ENCODE measurements around the gene ZNF587.
"Not testable (repeated sequence)": the region's sequence is repeated elsewhere in the genome, so short reads cannot be mapped to it uniquely, and the experiment has no call there.

Gene ZNF587

DNA sequence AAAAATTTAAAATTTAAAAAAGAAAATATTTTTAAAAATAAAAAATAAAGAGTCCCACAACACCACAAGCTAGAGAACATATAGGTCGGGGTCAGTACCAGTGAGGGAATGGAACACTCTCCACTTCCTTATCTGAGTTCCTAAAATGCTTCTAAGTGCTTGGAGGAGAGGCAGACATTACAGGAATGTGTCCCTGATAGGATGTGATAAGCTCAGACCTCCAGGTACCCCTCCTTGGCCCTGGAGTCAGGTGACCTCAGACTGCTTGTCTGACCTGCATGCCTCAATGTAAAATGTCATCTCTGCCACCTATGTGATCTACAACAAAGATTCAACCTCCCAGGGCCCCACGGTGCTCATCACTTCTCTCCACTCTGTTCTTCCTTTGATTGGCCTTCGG lies 36.4 kb downstream of the ZNF587 start:
- H3K4me3 ChIP-seq (ENCODE audit: low read depth, low read length): no peak overlapping the region
- TF ChIP-seq, protein P1, sequence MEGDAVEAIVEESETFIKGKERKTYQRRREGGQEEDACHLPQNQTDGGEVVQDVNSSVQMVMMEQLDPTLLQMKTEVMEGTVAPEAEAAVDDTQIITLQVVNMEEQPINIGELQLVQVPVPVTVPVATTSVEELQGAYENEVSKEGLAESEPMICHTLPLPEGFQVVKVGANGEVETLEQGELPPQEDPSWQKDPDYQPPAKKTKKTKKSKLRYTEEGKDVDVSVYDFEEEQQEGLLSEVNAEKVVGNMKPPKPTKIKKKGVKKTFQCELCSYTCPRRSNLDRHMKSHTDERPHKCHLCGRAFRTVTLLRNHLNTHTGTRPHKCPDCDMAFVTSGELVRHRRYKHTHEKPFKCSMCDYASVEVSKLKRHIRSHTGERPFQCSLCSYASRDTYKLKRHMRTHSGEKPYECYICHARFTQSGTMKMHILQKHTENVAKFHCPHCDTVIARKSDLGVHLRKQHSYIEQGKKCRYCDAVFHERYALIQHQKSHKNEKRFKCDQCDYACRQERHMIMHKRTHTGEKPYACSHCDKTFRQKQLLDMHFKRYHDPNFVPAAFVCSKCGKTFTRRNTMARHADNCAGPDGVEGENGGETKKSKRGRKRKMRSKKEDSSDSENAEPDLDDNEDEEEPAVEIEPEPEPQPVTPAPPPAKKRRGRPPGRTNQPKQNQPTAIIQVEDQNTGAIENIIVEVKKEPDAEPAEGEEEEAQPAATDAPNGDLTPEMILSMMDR (IDR thresholded peaks at IDR 0.05; ENCODE audit: insufficient read depth, low read length, missing control alignments): no peak
- ChIA-PET POLR2A (no interaction called here), CTCF (interaction anchor here (1.2 kb wide), 1 partner anchor 29 kb away, joined by 3 read pairs; no protein-coding TSS in a partner anchor)
- no peak for DNase-seq (ENCODE audit: low read depth, low spot score)

DNA sequence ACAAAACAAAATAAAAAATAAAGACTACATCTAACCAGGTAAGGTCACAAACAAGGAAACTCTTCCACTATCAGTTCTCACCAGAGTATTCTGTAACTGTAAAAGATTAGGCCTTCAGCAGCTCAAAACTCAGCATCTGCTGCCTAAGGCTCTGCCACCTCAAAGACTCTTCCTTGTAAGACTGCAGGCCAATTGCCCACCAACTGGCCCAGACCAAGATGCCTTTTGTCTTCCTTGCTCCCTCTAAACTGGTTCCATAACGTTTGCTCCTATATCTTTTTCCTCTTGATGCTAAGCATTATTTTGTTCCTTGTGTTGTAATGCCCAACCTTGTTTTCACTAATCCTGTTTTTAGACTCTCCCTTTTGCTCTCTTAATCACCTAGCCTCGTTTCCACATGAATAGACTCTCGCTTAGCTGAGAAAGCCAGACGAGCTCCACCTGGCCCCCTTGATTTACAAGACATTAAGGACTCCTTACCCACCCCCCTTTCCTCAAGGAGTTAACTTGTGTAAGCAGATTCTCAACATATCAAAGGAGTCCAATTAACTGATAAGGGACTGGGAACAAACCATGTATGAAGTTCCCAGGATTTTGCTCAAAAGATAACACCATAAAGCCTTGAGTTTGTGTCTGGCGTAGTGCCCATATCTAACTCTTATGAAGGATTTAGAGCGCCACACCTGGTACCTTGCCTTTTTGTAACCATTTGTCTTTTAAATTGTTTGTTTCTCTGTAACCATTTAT lies 37.7 kb downstream of the ZNF587 start:
- ChIA-PET POLR2A (no interaction called here), CTCF (interaction anchor here (1.8 to 2.2 kb wide), 2 partner anchors 13 to 16 kb away, joined by 8 to 9 read pairs; no protein-coding TSS in a partner anchor)
- DNase-seq (ENCODE audit: low read depth, low spot score): no peak
- TF ChIP-seq, protein P1 (IDR thresholded peaks at IDR 0.05; ENCODE audit: insufficient read depth, low read length, missing control alignments): no peak
- no peak overlapping the region; the same call in none of the 2 replicates for H3K4me3 ChIP-seq (ENCODE audit: low read depth, low read length)

DNA sequence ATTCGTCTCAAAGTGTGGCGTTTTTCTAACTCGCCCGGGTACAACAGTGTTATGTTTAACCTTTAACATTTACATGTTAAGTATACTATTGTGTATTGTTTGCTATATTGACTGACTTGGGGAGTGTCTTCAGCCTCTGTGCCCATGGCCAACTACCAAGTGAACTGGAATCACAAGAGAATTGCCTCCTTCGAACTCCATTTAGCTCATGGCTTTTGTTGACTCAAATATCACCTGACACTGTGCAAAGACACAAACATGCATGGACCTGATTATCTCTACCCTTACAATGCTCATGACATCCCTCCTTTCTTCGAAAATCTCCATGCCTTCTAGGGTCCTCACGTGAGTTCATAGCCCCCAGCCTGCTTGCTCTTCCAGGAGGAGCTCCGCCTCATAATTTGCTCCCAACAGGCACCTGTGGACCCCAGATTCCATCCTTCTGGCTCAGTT lies 38.5 kb downstream of the ZNF587 start:
- H3K4me3 ChIP-seq (ENCODE audit: low read depth, low read length): peak overlapping the region; percentile 92
- TF ChIP-seq, protein P1 (IDR thresholded peaks at IDR 0.05; ENCODE audit: insufficient read depth, low read length, missing control alignments): no peak
- DNase-seq (ENCODE audit: low read depth, low spot score): no peak
- ChIA-PET CTCF (interaction anchor here (1.2 to 2.2 kb wide), 5 partner anchors 10 to 267 kb away, joined by 4 to 9 read pairs (median 6); no protein-coding TSS in a partner anchor), POLR2A (interaction anchor here (0.6 kb wide), 1 partner anchor 295 kb away, joined by 3 read pairs; the partner anchor contains the start of gene ZNF274)

DNA sequence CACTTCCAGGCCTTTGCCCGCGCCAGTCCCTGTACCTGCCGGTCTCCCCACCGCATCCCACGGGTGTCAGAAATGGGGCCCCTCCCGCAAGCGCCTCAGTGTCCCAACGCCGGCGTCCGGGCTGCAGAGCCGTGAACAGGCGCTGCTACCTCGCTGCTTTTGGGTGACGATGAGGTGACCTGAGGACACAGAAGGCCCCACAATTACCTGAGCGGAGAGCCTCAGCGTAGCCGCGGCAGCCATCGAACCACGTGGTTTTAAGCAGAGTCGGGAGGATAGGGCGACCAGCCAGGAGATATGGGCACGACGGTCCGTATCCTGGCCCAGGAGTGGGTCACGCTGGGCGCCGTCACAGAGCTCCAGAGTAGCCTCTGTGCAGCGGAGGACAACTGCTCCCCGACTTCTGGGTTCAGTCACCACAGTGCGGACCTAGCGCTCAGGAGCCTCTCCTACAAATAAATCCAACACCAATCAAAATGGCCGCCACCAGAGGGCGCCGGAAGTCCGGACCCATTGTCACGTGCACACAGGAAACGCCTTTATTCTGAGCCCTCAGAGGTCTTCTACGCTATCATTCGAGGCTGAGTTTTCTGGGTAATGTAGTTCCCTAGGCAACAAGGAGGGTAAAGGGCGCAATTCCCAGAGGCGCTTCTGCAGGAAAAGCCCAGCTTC lies 39.0 kb downstream of the ZNF587 start, which contains the start of gene ZNF814:
Gene ZNF814 (minus strand): TSS at position 478 of the 672 bp plus-strand sequence. CDS start 235 bp downstream, at position 243.
- TF ChIP-seq, protein P1 (IDR thresholded peaks at IDR 0.05; ENCODE audit: insufficient read depth, low read length, missing control alignments): peak; percentile 19
- ChIA-PET CTCF (interaction anchor here (0.7 to 2.2 kb wide), 7 partner anchors 9 to 267 kb away, joined by 3 to 9 read pairs (median 5); no protein-coding TSS in a partner anchor), POLR2A (interaction anchor here (0.6 kb wide), 1 partner anchor 121 kb away, joined by 3 read pairs; no protein-coding TSS in a partner anchor)
- DNase-seq (ENCODE audit: low read depth, low spot score): peak; percentile 42
- H3K4me3 ChIP-seq (ENCODE audit: low read depth, low read length): peak within 1 kb of the TSS; percentile 92

DNA sequence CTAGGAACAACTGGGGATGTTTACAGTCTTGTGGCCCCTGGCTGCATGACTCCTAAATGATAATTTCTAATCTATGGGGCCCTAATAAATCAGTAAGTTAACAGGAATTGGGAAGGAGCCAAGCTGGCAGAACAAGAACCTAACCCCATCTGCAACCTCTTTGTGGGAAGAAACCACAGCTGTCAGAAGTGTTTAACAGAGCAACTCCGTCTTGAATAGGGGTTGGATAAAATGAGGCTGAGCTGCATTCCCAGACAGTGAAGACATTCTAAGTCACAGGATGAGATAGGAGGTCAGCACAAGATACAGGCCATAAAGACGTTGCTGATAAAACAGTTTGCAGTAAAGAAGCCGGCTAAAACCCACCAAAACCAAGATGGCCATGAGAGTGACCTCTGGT lies 41.0 kb downstream of the ZNF587 start:
- H3K4me3 ChIP-seq (ENCODE audit: low read depth, low read length); POLR2A ChIA-PET: not testable (repeated sequence)
- CTCF ChIA-PET: interaction anchor here (0.9 to 1.5 kb wide), 2 partner anchors 10 to 12 kb away, joined by 4 to 5 read pairs; no protein-coding TSS in a partner anchor
- DNase-seq (ENCODE audit: low read depth, low spot score): peak; percentile 33

DNA sequence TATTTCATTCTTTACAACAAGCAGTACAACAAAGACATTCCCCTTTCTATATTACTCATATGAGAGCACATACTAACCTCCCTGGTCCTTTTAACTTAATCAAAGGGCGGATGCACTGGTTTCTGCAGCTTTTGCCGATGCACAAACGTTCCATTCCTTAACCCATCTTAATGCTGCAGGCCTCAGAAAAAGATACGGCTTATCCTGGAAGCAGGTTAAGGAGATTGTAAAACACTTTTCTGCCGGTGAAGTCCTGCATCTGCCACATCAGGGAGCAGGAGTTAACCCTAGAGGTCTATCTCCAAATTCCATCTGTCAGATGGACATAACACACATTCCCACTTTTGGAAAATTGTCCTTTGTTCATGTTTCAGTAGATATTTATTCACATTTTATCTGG lies 50.7 kb downstream of the ZNF587 start:
- ChIA-PET CTCF (interaction anchor here (1.5 to 1.7 kb wide), 2 partner anchors 9 to 12 kb away, joined by 5 to 8 read pairs; partner anchors contain the start of gene ZNF814), POLR2A (no interaction called here)

More for the DNA sequence above, 50.7 kb downstream of the ZNF587 start:
- DNase-seq (ENCODE audit: low read depth, low spot score): no peak
- no peak overlapping the region for H3K4me3 ChIP-seq (ENCODE audit: low read depth, low read length)
- TF ChIP-seq, protein P1 (IDR thresholded peaks at IDR 0.05; ENCODE audit: insufficient read depth, low read length, missing control alignments): no peak
